ENCODE results near the gene FHOD3.

FHOD3 gene

DNA sequence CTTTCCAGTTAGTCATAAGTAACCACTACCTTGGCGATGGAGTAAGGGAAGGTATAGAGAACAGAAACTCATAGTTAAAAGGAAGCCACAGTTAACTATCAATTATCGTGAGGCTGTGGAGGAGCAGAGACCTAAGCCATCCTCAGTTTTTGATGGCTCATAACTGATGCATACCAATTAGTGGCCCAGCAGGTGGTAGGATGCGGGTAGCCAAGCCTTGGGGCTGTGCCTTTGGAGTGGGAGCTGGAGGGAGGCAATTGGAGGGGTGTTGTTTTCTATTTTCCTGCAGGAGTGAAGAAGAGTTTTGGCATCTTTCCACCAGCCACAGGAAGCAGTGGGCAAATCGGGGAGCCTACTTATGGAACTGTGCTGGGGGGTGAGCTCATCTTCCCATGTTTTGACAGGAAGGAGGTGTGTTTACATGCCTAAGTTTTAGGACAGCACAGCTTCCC lies 336.5 kb downstream of the FHOD3 start:
- no peak for DNase-seq
- TF ChIP-seq POLR2A (IDR thresholded peaks at IDR 0.05; ENCODE audit: low read length): no peak
- no peak for TF ChIP-seq GATA1 (IDR thresholded peaks at IDR 0.05; ENCODE audit: low read depth, low read length)

DNA sequence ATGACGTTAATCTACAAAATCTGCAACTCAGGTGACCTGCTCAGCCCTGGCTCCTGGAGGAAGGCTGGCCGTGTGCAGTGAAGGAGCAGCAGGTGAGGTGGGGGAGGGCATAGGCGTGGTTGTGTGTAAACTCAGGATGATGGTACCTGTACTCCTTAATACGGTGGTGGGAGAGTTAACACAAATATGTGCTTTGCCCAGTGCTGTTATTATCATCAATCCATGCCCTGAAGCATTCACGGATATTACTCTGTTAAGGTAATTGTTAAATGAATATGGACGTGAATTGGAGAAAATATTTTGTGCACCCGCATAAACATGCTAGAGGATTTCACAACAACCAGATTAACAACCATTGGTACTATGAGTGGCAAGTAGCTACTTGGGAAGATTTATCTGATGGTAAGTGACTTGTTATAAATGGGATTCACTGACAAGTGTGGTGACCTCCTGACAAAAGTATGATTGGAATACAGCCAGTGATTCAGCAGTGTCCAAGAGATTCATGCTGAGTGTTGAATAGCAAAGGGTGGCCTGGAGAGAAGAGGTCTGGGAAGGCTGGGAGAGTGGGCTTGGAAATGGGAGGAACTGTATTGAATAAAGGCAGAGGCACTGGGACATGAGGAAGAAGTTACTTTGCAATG lies 337.2 kb downstream of the FHOD3 start:
- no peak for TF ChIP-seq POLR2A (IDR thresholded peaks at IDR 0.05; ENCODE audit: low read length)
- no peak for TF ChIP-seq GATA1 (IDR thresholded peaks at IDR 0.05; ENCODE audit: low read depth, low read length)

DNA sequence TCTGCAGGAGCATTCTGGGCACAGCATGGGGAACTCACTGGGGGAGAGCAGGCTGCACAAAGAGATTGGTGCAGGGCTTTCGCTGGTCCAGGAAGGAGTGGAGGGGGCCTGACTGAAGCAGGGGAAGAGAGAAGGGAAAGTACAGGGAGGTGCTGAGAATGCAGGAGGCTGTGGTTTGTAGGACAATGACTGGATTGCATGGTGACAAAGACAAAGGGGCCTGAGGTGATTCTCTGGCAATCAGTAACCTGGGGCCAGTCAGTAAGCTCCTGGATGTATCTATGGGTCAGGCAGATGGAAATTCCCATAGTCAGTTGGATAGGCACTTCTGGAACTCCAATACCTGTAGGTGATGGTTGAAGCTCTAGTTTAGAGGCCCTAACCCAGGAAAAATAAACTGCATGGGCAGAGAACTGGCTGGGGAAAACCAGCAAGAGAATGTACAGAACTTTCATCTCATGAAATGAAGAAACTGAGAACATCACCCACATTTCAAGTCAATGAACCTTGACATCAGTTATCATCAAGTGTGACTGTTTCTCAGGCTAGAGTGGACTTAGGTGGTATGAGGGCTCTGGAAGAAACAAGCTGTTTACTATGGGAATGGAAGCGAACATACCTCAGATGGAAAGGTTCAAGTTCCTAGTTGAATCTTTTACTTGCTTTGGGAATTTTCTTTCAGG lies 338.0 kb downstream of the FHOD3 start:
- DNase-seq: no peak
- TF ChIP-seq GATA1 (IDR thresholded peaks at IDR 0.05; ENCODE audit: low read depth, low read length) (no peak), POLR2A (IDR thresholded peaks at IDR 0.05; ENCODE audit: low read length) (no peak)

More for the DNA sequence above, 337.2 kb downstream of the FHOD3 start:
- DNase-seq: no peak

DNA sequence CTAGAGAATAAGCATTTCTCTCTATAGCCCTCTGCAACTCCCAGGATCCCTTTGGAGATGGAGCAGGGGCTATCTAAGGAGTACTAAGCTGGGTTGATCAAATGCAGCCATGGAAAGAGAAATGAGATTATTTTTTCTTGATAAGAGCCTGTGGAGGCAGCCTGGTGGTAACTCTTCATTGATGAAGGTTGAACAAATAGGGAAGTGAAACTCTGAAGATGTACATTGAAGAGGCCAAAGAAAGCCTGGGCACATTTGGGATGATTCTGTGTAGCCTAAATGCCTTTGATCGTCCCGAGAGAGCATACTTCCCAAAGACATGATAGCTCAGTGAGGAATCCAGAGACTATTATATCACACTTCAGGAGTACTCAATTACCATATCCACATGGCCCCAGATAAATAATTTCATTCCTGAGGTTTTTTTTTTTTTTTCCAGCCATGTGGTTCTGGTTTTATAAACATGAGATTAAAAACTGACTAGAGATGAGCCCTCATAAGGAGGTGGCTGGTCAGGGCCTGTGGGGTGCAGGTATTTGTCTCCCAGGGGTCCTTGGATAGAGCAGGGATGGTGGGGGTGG lies 338.8 kb downstream of the FHOD3 start:
- TF ChIP-seq POLR2A (IDR thresholded peaks at IDR 0.05; ENCODE audit: low read length) (no peak), GATA1 (IDR thresholded peaks at IDR 0.05; ENCODE audit: low read depth, low read length) (no peak)
- no peak for DNase-seq

DNA sequence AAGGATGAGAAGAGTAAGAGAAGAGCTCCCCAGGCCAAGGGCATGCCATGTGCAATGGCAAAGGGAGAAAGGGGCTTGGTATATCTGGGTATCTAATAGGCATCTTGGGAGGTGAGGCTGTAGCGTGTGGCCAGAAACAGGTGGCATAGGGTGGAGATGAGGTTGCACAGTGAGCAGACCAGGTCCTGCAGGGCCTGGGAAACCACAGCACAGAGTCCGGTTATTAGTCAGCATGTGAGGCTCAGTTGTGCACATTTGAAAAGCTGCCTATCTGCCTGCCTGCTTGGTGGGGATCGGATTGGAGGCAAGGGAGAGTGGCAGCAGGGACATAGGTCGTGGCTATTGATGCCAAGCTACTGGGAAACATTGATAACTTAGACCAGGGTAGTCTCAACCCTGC lies 340.7 kb downstream of the FHOD3 start:
- TF ChIP-seq POLR2A (IDR thresholded peaks at IDR 0.05; ENCODE audit: low read length): no peak
- no peak for TF ChIP-seq GATA1 (IDR thresholded peaks at IDR 0.05; ENCODE audit: low read depth, low read length)
- DNase-seq: no peak

DNA sequence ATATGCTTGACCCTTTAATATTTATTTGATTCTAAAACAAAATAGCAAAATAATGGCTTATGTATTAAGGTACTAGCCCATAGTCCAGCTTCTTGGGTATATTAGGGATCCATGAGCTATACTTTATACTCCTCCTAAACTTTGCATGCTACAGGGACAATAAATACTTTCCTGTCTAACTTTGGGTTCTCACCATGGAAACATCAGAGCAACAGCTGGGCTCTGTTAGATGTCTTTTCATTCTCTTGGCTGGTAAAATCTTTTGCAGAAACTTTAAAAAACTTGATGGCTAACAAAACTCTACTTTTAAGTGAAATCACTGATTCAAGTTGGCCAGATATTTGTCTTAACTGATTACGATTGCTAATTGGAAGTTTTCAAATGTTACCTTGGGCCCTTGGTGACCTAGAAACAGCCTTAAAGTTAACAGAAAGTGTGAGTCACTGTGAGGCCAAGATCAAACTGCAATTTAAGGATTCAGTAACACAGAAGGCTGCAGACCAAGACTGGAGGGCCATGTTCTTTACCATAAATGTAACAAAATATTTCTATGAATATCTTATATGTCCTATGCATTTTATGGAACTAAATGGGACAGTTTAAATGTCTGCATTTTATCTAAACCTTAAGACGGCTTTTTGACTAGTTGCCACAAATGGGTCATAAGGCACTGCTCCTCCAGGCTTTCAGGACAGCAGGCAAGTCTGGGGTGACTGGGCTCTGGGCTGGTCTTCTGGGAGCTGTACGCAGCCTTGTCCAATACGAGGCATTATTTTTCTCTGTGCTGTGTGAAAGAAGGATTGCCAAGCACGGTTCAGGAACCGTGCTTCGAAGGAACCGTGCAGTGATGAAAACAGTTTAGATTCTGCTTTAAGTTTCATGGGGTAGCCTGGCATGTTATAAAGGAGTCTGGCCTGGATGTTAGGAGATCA lies 342.8 kb downstream of the FHOD3 start:
- no peak for DNase-seq
- TF ChIP-seq POLR2A (IDR thresholded peaks at IDR 0.05; ENCODE audit: low read length): no peak
- no peak for TF ChIP-seq GATA1 (IDR thresholded peaks at IDR 0.05; ENCODE audit: low read depth, low read length)

DNA sequence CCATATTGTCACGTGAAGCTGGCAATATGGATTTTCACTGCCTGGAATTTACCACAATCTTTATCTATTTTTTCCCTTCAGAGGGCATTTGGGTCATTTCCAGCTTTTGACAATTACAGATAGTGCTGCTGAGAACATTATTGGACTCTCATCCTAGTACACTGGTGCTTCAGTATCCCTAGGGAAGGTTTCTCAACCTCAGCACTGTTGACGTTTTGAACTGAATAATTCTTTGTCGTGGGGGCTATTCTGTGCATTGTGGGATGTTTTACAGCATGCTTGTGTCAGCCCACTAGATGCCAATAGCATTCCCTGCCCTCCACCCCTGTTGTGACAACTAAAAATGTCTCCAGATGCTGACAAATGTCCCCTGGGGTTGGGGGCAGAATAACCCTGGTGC lies 345.5 kb downstream of the FHOD3 start:
- DNase-seq: no peak
- TF ChIP-seq GATA1 (IDR thresholded peaks at IDR 0.05; ENCODE audit: low read depth, low read length) (no peak), POLR2A (IDR thresholded peaks at IDR 0.05; ENCODE audit: low read length) (no peak)

DNA sequence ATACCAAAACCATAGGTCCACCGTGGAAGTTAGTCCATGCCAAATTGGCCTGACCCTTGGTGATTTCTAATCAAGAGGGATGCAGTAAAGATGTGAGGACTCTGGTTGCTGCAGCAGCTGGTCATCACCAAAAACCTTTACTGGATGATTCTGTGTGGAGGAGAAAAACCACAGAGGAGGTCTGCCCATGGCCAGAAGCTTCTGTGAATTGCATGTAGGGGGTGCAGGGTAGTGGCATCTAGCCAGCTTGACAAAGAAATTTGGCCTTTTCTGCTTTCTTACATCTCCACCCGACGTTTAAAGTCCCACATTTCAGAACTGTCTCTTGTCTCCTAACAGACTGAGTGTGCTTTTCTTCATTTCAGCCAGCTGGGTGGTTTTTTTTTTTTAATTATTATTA lies 351.3 kb downstream of the FHOD3 start:
- no peak for DNase-seq
- no peak for TF ChIP-seq GATA1 (IDR thresholded peaks at IDR 0.05; ENCODE audit: low read depth, low read length)
- TF ChIP-seq POLR2A (IDR thresholded peaks at IDR 0.05; ENCODE audit: low read length): no peak

DNA sequence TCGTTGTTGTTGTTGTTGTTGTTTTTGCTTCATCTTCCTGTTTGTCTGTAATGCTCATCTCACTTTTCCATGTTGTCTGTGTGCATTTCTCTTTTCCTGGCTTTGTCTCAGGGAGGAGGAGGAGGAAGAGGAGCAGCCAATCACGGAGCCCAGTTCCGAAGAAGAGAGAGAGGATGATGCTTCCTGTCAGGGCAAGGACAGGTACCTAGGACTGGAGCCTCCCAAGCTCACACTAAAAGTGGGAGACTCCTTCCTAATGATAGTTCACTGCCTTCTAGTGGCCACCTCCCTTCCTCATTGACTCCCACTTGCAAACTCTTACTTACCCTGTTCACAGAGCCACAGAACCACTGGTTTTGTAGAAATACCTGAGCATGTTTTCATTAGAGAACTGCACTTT lies 351.7 kb downstream of the FHOD3 start:
- DNase-seq: no peak

DNA sequence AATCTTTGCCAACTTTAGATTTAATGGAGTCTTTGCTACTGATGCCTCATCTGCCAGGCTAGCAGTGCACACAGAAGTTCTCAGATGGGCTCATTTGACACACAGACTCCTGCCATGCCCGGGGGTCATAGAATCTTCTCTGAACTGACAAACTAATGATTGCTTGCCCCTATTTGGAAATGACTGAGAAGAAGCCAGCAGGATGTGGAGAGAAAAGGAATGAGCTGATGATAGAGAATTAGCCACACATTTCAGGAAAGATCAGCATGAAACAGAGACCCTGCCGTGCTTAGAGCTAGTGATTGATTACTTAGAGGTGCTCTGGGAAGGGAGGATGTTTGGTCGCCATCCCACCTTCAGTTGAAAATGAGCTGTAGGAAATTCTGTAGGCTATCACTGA lies 352.8 kb downstream of the FHOD3 start:
- TF ChIP-seq GATA1 (IDR thresholded peaks at IDR 0.05; ENCODE audit: low read depth, low read length) (no peak), POLR2A (IDR thresholded peaks at IDR 0.05; ENCODE audit: low read length) (no peak)
- DNase-seq: no peak

More for the DNA sequence above, 351.7 kb downstream of the FHOD3 start:
- TF ChIP-seq GATA1 (IDR thresholded peaks at IDR 0.05; ENCODE audit: low read depth, low read length) (no peak), POLR2A (IDR thresholded peaks at IDR 0.05; ENCODE audit: low read length) (no peak)

DNA sequence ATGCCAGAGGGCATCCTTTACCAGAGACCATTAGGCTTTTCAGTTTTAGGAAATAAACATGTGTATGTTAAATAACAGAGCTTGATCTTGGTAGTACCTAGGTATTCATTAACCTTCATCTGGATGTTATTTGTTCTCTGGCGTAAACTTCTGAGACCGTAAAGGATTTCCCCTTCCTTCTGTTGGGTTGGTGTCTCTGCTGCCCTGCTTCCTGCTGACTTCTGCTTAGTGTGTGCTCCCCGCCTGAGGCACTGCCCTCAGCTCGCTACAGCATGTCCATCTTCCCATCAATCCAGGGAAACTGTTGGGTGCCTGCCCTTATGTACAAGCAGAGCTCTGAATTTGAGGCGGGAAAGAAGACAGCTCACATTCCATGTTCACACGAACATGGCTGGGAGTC lies 353.4 kb downstream of the FHOD3 start:
- no peak for TF ChIP-seq POLR2A (IDR thresholded peaks at IDR 0.05; ENCODE audit: low read length)
- TF ChIP-seq GATA1 (IDR thresholded peaks at IDR 0.05; ENCODE audit: low read depth, low read length): no peak
- no peak for DNase-seq

DNA sequence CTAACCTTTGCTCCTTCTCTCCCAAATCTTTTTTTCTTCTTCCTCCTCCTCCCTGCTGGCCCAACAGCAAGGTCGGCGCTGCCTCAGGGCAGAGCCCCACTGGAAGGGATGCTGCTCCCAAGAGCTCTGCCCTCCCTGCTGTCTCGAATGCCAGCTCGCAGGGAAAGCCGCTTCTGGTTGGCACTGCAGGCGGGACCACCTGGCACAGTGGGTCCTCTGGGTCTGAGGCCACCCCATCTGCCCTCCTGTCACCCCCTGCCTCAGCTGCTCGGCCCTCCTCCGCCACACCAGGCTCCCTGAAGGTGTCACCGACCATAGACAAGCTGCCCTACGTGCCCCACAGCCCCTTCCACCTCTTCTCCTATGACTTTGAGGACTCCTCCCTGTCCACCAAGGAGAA lies 355.0 kb downstream of the FHOD3 start:
- no peak for DNase-seq
- TF ChIP-seq GATA1 (IDR thresholded peaks at IDR 0.05; ENCODE audit: low read depth, low read length) (no peak), POLR2A (IDR thresholded peaks at IDR 0.05; ENCODE audit: low read length) (no peak)

DNA sequence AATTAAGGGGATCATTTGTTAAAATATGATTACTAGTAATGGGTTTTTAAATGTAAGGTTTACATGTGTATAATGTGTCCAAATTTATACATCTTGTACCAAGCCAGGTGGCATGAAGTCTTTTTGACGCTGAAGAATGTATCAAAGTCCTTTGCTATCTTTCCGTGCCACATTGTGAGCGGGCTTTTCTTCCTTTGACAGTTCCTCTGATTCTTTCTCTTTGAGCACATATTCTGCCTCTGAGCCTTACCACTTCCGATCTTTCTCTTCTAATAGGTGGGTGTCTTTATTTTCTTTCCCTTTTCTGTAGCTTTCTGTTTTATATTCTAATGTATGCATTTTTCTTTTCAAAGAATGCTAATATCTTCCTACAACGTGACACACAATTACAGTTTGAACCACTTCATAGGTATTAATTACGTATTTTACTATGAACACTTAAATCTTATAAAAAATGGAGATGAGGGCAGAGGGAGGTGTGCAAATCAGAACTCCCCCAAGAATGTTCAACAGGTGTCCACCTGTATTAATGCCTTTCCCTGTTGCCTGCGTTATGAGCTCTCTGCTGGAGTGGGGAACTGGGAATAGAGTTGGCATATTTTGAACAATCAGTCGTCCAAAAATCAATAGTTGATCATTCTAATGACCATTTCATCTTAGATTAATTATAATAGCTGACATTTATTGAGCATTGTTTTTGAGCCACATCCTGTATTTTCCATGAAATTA lies 355.8 kb downstream of the FHOD3 start:
- TF ChIP-seq POLR2A (IDR thresholded peaks at IDR 0.05; ENCODE audit: low read length) (no peak), GATA1 (IDR thresholded peaks at IDR 0.05; ENCODE audit: low read depth, low read length) (no peak)

More for the DNA sequence above, 355.8 kb downstream of the FHOD3 start:
- no peak for DNase-seq
